ENCODE results near the gene LRP1-AS. TPM values are rescaled to one million over a fixed set of nuclear protein-coding genes. Genes with fewer than 3 reads are reported as not detected.

The LRP1-AS gene
- total RNA-seq, 2 experiments from 2014 or later: not detected

- Mint-ChIP-seq H3K9me3 (no peaks in the 10 kb centered on the region), H3K27me3 (no peaks in the 10 kb centered on the region), H3K36me3 (ENCODE audit: low read depth) (no peaks in the 10 kb centered on the region), H3K4me3 (no peak overlapping the region), H3K4me1 (ENCODE audit: low read depth) (peaks cover 7% of the 10 kb centered on the region), H3K27ac (no peak overlapping the region)
- intact Hi-C loops (cut with micrococcal nuclease): no loop called here
- peak; percentile 38 for DNase-seq
- ChIA-PET POLR2A (no interaction called here), CTCF (interaction anchor here (2.8 to 3.1 kb wide), 2 partner anchors 19 to 32 kb away, joined by 7 to 12 read pairs; no protein-coding TSS in a partner anchor)
- no peak for TF ChIP-seq CTCF (IDR thresholded peaks at IDR 0.05)
- peak; percentile 78 for ATAC-seq
These were observed 4.0 kb downstream of the LRP1-AS start for GRCh38 chr12:57143454-57143853.

GRCh38 chr12:57142727-57143126 is 4.7 kb downstream of the LRP1-AS start:
- ATAC-seq (no peak), DNase-seq (no peak)
- TF ChIP-seq CTCF (IDR thresholded peaks at IDR 0.05): no peak
- Mint-ChIP-seq H3K4me1 (ENCODE audit: low read depth) (peaks cover 7% of the 10 kb centered on the region), H3K27ac (no peak overlapping the region), H3K27me3 (no peaks in the 10 kb centered on the region), H3K36me3 (ENCODE audit: low read depth) (no peaks in the 10 kb centered on the region), H3K9me3 (no peaks in the 10 kb centered on the region), H3K4me3 (no peak overlapping the region)
- intact Hi-C loops (cut with micrococcal nuclease): no loop called here
- ChIA-PET CTCF (interaction anchor here (0.9 to 3.1 kb wide), 3 partner anchors 18 to 39 kb away, joined by 3 to 12 read pairs (median 7); no protein-coding TSS in a partner anchor), POLR2A (no interaction called here)

- CTCF ChIA-PET: interaction anchor here (0.9 to 3.1 kb wide), 3 partner anchors 18 to 40 kb away, joined by 3 to 12 read pairs (median 7); no protein-coding TSS in a partner anchor
- no peak for TF ChIP-seq CTCF (IDR thresholded peaks at IDR 0.05)
- H3K9me3 Mint-ChIP-seq: no peaks in the 10 kb centered on the region
These were observed 5.3 kb downstream of the LRP1-AS start for GRCh38 chr12:57142121-57142520.

GRCh38 chr12:57141249-57141648 is 6.2 kb downstream of the LRP1-AS start:
- CTCF ChIA-PET: interaction anchor here (2.8 to 3.1 kb wide), 2 partner anchors 17 to 34 kb away, joined by 7 to 12 read pairs; no protein-coding TSS in a partner anchor
- Mint-ChIP-seq H3K27me3 (no peaks in the 10 kb centered on the region), H3K9me3 (no peaks in the 10 kb centered on the region), H3K4me1 (ENCODE audit: low read depth) (peaks cover 7% of the 10 kb centered on the region), H3K27ac (no peak overlapping the region), H3K4me3 (no peak overlapping the region), H3K36me3 (ENCODE audit: low read depth) (no peaks in the 10 kb centered on the region)
- no peak for DNase-seq
- POLR2A ChIA-PET: interaction anchor here (0.8 kb wide), 1 partner anchor 42 kb away, joined by 3 read pairs; no protein-coding TSS in a partner anchor
- no peak for ATAC-seq
- TF ChIP-seq CTCF (IDR thresholded peaks at IDR 0.05): no peak
- intact Hi-C loops (cut with micrococcal nuclease): no loop called here

More at GRCh38 chr12:57142121-57142520, 5.3 kb downstream of the LRP1-AS start:
- Mint-ChIP-seq H3K27me3 (no peaks in the 10 kb centered on the region), H3K4me3 (no peak overlapping the region), H3K4me1 (ENCODE audit: low read depth) (peaks cover 7% of the 10 kb centered on the region), H3K27ac (no peak overlapping the region), H3K36me3 (ENCODE audit: low read depth) (no peaks in the 10 kb centered on the region)
- POLR2A ChIA-PET: interaction anchor here (0.8 kb wide), 2 partner anchors 8 to 41 kb away, joined by 3 read pairs; no protein-coding TSS in a partner anchor
- DNase-seq: no peak
- intact Hi-C loops (cut with micrococcal nuclease): no loop called here
- no peak for ATAC-seq

- DNase-seq (no peak), ATAC-seq (no peak)
- H3K9me3 Mint-ChIP-seq: no peaks in the 10 kb centered on the region
- ChIA-PET CTCF (interaction anchor here (3.1 kb wide), 1 partner anchor 15 kb away, joined by 12 read pairs; no protein-coding TSS in a partner anchor), POLR2A (no interaction called here)
- no peak overlapping the region for H3K27ac Mint-ChIP-seq
- intact Hi-C loops (cut with micrococcal nuclease): no loop called here
- no peak for TF ChIP-seq CTCF (IDR thresholded peaks at IDR 0.05)
- no peaks in the 10 kb centered on the region for H3K36me3 Mint-ChIP-seq (ENCODE audit: low read depth)
- no peak overlapping the region for H3K4me3 Mint-ChIP-seq
- H3K27me3 Mint-ChIP-seq: no peaks in the 10 kb centered on the region
- peaks cover 7% of the 10 kb centered on the region for H3K4me1 Mint-ChIP-seq (ENCODE audit: low read depth)
These were observed 7.4 kb downstream of the LRP1-AS start for GRCh38 chr12:57139796-57140649.
